Neutrophil (primary cell): ENCODE measurements around the gene ACTG1.
A peak's percentile ranks its signal among the peaks of the same experiment; 100 is the strongest.

Experiments
- H3K27ac ChIP-seq: fragments of 200-600 bp; sonication (generic); 2 replicates; pipeline ENCODE4 v1.5.1; 2016; ENCODE audit warnings: mild to moderate bottlenecking, moderate library complexity
- H3K27me3 ChIP-seq: fragments of 200-600 bp; sonication (generic); 2 replicates; pipeline ENCODE4 v1.6.0; 2016; ENCODE audit warnings: mild to moderate bottlenecking
- H3K36me3 ChIP-seq: fragments of 200-600 bp; sonication (generic); 2 replicates; pipeline ENCODE4 v1.5.1; 2017
- H3K4me1 ChIP-seq, 2 experiments: fragments of 200-600 bp in 1 of 2; sonication (generic) in 1 of 2; 1 replicate in 1 of 2; 2 replicates in 1 of 2; pipeline versions ENCODE4 v1.5.1 to v1.6.1; 2013 to 2016; ENCODE audit warnings: low read depth in 1 of 2, low read length in 1 of 2, mild to moderate bottlenecking in 1 of 2, moderate library complexity in 1 of 2; ENCODE audit not compliant: control insufficient read depth in 1 of 2, insufficient read depth in 1 of 2
- H3K4me3 ChIP-seq, 2 experiments: fragments of 200-600 bp in 1 of 2; sonication (generic) in 1 of 2; 1 replicate in 1 of 2; 2 replicates in 1 of 2; pipeline ENCODE4 v1.5.1; 2013 to 2016; ENCODE audit warnings: low read depth in 1 of 2, low read length in 1 of 2, mild to moderate bottlenecking in 1 of 2, moderate library complexity in 1 of 2
- H3K9me3 ChIP-seq: fragments of 200-600 bp; sonication (generic); 2 replicates; pipeline ENCODE4 v1.5.1; 2016
- CTCF ChIP-seq: fragments of 200-600 bp; sonication (generic); IDR thresholded peaks from 2 replicates; pipeline ENCODE4 v1.5.1; 2016; ENCODE audit warnings: antibody characterized with exemption

Gene ACTG1

GRCh38 chr17:81516439-81516838, 3.8 kb upstream of the ACTG1 start:
- H3K36me3 ChIP-seq, result peaks cover 11% of the 10 kb centered on the region
- H3K27me3 ChIP-seq, result peaks cover 34% of the 10 kb centered on the region
- H3K9me3 ChIP-seq, result no peaks in the 10 kb centered on the region
- H3K4me1 ChIP-seq, result peaks cover 57 to 65% of the 10 kb centered on the region in 2 experiments
- no peak for TF ChIP-seq CTCF
- no peak overlapping the region for H3K4me3 ChIP-seq
- H3K27ac ChIP-seq, result peak overlapping the region; percentile 95

GRCh38 chr17:81515530-81516041, 3.0 kb upstream of the ACTG1 start:
- Histone ChIP-seq H3K36me3 (peaks cover 19% of the 10 kb centered on the region), H3K9me3 (no peaks in the 10 kb centered on the region), H3K27ac (peak overlapping the region; percentile 95), H3K4me1 (peaks cover 64 to 73% of the 10 kb centered on the region in 2 experiments), H3K27me3 (peaks cover 26% of the 10 kb centered on the region), H3K4me3 (peak overlapping the region; percentile 88 to 100)
- TF ChIP-seq CTCF, result no peak

GRCh38 chr17:81514739-81515529, 2.3 kb upstream of the ACTG1 start:
- Histone ChIP-seq H3K9me3 (no peaks in the 10 kb centered on the region), H3K4me1 (peaks cover 70 to 80% of the 10 kb centered on the region in 2 experiments), H3K4me3 (peak overlapping the region; percentile 88 to 100), H3K27me3 (peaks cover 19% of the 10 kb centered on the region), H3K27ac (peak overlapping the region; percentile 95), H3K36me3 (peaks cover 26% of the 10 kb centered on the region)
- TF ChIP-seq CTCF, result no peak

- peak overlapping the region; percentile 95 for H3K27ac ChIP-seq
- peaks cover 70 to 81% of the 10 kb centered on the region in 2 experiments for H3K4me1 ChIP-seq
- H3K27me3 ChIP-seq, result peaks cover 14% of the 10 kb centered on the region
- no peaks in the 10 kb centered on the region for H3K9me3 ChIP-seq
- TF ChIP-seq CTCF, result no peak
- peaks cover 31% of the 10 kb centered on the region for H3K36me3 ChIP-seq
- peak overlapping the region; percentile 88 to 100 for H3K4me3 ChIP-seq
Measured at GRCh38 chr17:81514489-81514738, 1.8 kb upstream of the ACTG1 start.

GRCh38 chr17:81513753-81514488, 1.3 kb upstream of the ACTG1 start:
- Histone ChIP-seq H3K4me1 (peaks cover 70 to 81% of the 10 kb centered on the region in 2 experiments), H3K9me3 (no peaks in the 10 kb centered on the region), H3K4me3 (peak overlapping the region; percentile 88 to 100), H3K27ac (peak overlapping the region; percentile 95), H3K36me3 (peaks cover 36% of the 10 kb centered on the region), H3K27me3 (peaks cover 9% of the 10 kb centered on the region)
- TF ChIP-seq CTCF, result no peak
